HG03064 (cell line): Measurements from ENCODE around the gene PUS7.
"Not testable (repeated sequence)": the region's sequence is repeated elsewhere in the genome, so short reads cannot be mapped to it uniquely, and the experiment has no call there.

Source experiments
- ATAC-seq: cut with Tn5 transposase; IDR thresholded peaks from one replicate; pipeline ENCODE4 v1.9.1; 2021; ENCODE audit warnings: low read depth; ENCODE audit not compliant: unreplicated experiment

PUS7 gene

GRCh38 chr7:105450870-105451269, 71.2 kb downstream of the PUS7 start:
- ATAC-seq: not testable (repeated sequence)

- no peak for ATAC-seq
Observed at GRCh38 chr7:105450177-105450861, 71.8 kb downstream of the PUS7 start.

- no peak for ATAC-seq
Observed at GRCh38 chr7:105448181-105448580, 73.9 kb downstream of the PUS7 start.

GRCh38 chr7:105444342-105444987, 77.6 kb downstream of the PUS7 start:
- no peak for ATAC-seq

GRCh38 chr7:105442214-105442613, 79.9 kb downstream of the PUS7 start:
- ATAC-seq: not testable (repeated sequence)

- no peak for ATAC-seq
Observed at GRCh38 chr7:105439174-105439893, 82.7 kb downstream of the PUS7 start.

- ATAC-seq: no peak
Observed at GRCh38 chr7:105438847-105439173, 83.3 kb downstream of the PUS7 start.

- no peak for ATAC-seq
Observed at GRCh38 chr7:105438254-105438653, 83.8 kb downstream of the PUS7 start.

- ATAC-seq: not testable (repeated sequence)
Observed at GRCh38 chr7:105437356-105437755, 84.7 kb downstream of the PUS7 start.

GRCh38 chr7:105429746-105430612, 92.1 kb downstream of the PUS7 start:
- no peak for ATAC-seq

GRCh38 chr7:105426606-105427146, 95.4 kb downstream of the PUS7 start:
- ATAC-seq: no peak

- no peak for ATAC-seq
Observed at GRCh38 chr7:105423987-105424386, 98.1 kb downstream of the PUS7 start.

- no peak for ATAC-seq
Observed at GRCh38 chr7:105413887-105414437, 108.1 kb downstream of the PUS7 start.

GRCh38 chr7:105410774-105411173, 111.3 kb downstream of the PUS7 start:
- ATAC-seq: not testable (repeated sequence)

GRCh38 chr7:105409775-105410174, 112.3 kb downstream of the PUS7 start:
- ATAC-seq: not testable (repeated sequence)

GRCh38 chr7:105408791-105409410, 113.2 kb downstream of the PUS7 start:
- no peak for ATAC-seq
